Neutrophil (primary cell): ENCODE measurements around the gene CTXN1.

ENCODE experiments used
- H3K27ac ChIP-seq: fragments of 200-600 bp; sonication (generic); 2 replicates; pipeline ENCODE4 v1.5.1; 2016; ENCODE audit warnings: mild to moderate bottlenecking, moderate library complexity
- H3K27me3 ChIP-seq: fragments of 200-600 bp; sonication (generic); 2 replicates; pipeline ENCODE4 v1.6.0; 2016; ENCODE audit warnings: mild to moderate bottlenecking
- H3K36me3 ChIP-seq: fragments of 200-600 bp; sonication (generic); 2 replicates; pipeline ENCODE4 v1.5.1; 2017
- H3K4me1 ChIP-seq, 2 experiments: fragments of 200-600 bp in 1 of 2; sonication (generic) in 1 of 2; 1 replicate in 1 of 2; 2 replicates in 1 of 2; pipeline versions ENCODE4 v1.5.1 to v1.6.1; 2013 to 2016; ENCODE audit warnings: low read depth in 1 of 2, low read length in 1 of 2, mild to moderate bottlenecking in 1 of 2, moderate library complexity in 1 of 2; ENCODE audit not compliant: control insufficient read depth in 1 of 2, insufficient read depth in 1 of 2
- H3K4me3 ChIP-seq, 2 experiments: fragments of 200-600 bp in 1 of 2; sonication (generic) in 1 of 2; 1 replicate in 1 of 2; 2 replicates in 1 of 2; pipeline ENCODE4 v1.5.1; 2013 to 2016; ENCODE audit warnings: low read depth in 1 of 2, low read length in 1 of 2, mild to moderate bottlenecking in 1 of 2, moderate library complexity in 1 of 2
- H3K9me3 ChIP-seq: fragments of 200-600 bp; sonication (generic); 2 replicates; pipeline ENCODE4 v1.5.1; 2016
- TF ChIP-seq, protein P1 (sequence below): fragments of 200-600 bp; sonication (generic); IDR thresholded peaks from 2 replicates; pipeline ENCODE4 v1.5.1; 2016; ENCODE audit warnings: antibody characterized with exemption

CTXN1 gene

GRCh38 chr19:7928741-7929701 is 3.1 kb upstream of the CTXN1 start:
- TF ChIP-seq, protein P1, sequence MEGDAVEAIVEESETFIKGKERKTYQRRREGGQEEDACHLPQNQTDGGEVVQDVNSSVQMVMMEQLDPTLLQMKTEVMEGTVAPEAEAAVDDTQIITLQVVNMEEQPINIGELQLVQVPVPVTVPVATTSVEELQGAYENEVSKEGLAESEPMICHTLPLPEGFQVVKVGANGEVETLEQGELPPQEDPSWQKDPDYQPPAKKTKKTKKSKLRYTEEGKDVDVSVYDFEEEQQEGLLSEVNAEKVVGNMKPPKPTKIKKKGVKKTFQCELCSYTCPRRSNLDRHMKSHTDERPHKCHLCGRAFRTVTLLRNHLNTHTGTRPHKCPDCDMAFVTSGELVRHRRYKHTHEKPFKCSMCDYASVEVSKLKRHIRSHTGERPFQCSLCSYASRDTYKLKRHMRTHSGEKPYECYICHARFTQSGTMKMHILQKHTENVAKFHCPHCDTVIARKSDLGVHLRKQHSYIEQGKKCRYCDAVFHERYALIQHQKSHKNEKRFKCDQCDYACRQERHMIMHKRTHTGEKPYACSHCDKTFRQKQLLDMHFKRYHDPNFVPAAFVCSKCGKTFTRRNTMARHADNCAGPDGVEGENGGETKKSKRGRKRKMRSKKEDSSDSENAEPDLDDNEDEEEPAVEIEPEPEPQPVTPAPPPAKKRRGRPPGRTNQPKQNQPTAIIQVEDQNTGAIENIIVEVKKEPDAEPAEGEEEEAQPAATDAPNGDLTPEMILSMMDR, result no peak
- Histone ChIP-seq H3K9me3 (no peaks in the 10 kb centered on the region), H3K36me3 (peaks cover 37% of the 10 kb centered on the region), H3K4me3 (no peak overlapping the region), H3K4me1 (peaks cover 5 to 14% of the 10 kb centered on the region in 2 experiments), H3K27ac (no peak overlapping the region), H3K27me3 (peaks cover 26% of the 10 kb centered on the region)

- Histone ChIP-seq H3K4me3 (no peak overlapping the region), H3K27me3 (peaks cover 31% of the 10 kb centered on the region), H3K27ac (no peak overlapping the region), H3K9me3 (no peaks in the 10 kb centered on the region), H3K36me3 (peaks cover 30% of the 10 kb centered on the region), H3K4me1 (peaks cover 5 to 14% of the 10 kb centered on the region in 2 experiments)
- TF ChIP-seq, protein P1, result no peak
Measured at GRCh38 chr19:7928334-7928706, 2.4 kb upstream of the CTXN1 start.

DNA sequence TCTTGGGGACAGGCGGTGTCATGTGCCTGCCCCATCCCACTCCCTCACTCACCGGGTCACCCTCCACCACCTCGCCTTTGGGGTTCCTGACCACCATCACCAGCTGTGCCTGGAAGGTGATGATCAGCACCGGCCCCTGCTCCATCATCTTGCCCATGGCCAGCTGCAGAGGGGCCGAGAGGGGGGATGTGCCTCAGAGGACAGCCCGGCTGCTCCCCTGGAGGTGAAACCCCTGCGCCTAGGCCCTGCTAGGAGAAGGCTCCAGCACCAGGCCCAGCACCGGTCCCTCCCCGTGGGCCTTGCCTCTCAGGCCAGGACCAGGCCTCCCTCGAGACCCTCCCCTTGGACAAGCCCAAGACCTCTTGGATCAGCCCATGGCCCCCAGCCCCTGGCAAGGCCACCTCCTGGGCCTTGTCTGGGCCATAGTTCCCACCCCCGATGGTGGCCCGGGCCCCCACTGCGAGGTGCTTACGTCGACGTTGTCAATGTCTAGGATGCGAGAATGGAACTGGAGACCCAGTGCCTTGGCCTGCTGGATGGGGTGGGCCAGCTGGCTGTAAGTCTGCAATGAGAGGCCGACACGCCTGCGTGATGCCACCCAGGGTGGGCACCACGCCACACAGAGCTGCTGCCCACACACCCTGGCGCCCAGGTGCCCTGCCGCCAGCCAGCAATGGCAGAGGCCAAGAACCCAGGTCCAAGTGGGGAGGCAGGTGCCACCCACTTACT is 1.8 kb upstream of the CTXN1 start:
- Histone ChIP-seq H3K27me3 (peaks cover 31% of the 10 kb centered on the region), H3K36me3 (peaks cover 25% of the 10 kb centered on the region), H3K27ac (no peak overlapping the region), H3K9me3 (no peaks in the 10 kb centered on the region), H3K4me3 (no peak overlapping the region), H3K4me1 (peaks cover 5 to 14% of the 10 kb centered on the region in 2 experiments)
- TF ChIP-seq, protein P1, result no peak

- no peaks in the 10 kb centered on the region for H3K9me3 ChIP-seq
- TF ChIP-seq, protein P1, result no peak
- H3K4me1 ChIP-seq, result peaks cover 5 to 18% of the 10 kb centered on the region in 2 experiments
- H3K4me3 ChIP-seq, result no peak overlapping the region
- H3K27ac ChIP-seq, result no peak overlapping the region
- peaks cover 31% of the 10 kb centered on the region for H3K27me3 ChIP-seq
- H3K36me3 ChIP-seq, result peaks cover 17% of the 10 kb centered on the region
Measured at GRCh38 chr19:7926727-7927604, 1.0 kb upstream of the CTXN1 start.
